ENCODE measurements around the gene ATP6V0C.
"Not testable (repeated sequence)": the region's sequence is repeated elsewhere in the genome, so short reads cannot be mapped to it uniquely, and the experiment has no call there.

ATP6V0C gene

DNA sequence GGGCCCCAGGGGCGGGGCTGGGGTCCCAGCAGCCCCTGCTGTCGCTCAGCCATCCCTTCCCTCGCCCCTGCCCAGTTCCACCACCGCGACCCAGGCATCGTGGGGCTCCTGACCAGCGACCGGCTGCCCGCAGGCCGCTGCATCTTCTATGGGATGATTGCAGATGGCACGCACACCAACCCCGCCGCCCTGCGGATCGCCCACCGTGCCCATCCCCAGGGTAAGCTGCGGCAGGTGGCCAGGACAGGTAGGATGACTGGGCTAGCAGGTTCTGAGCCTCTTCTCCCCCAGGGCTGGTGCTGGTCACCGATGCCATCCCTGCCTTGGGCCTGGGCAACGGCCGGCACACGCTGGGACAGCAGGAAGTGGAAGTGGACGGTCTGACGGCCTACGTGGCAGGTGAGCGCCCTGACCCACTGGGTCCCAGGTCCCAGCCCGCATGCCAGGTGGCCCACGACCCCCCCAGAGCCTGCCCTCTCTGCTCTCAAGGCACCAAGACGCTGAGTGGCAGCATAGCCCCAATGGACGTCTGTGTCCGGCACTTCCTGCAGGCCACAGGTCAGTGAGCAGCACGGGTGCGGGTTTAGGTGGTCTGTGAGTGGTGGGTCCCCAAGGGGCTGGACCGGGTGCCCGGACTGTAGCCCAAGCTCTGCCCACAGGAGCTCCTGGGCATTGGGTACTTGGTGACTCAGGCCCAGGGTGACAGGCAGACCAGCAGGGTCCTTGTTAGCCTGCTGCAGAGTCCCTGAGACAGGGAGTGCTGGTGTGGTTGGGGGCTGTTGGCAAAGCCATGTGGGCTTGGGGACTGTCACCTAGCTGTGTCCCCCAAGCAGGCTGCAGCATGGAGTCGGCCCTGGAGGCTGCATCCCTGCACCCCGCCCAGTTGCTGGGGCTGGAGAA lies 14.7 kb downstream of the ATP6V0C start:
- H3K36me3 ChIP-seq (ENCODE audit: insufficient read depth, low read depth, low read length): peaks cover 41% of the 10 kb centered on the region
- peaks cover 6% of the 10 kb centered on the region; the same call in 1 of the 2 replicates for H3K4me1 ChIP-seq (ENCODE audit: insufficient read depth, low read length)
- no peaks in the 10 kb centered on the region; the same call in 1 of the 2 replicates for H3K27me3 ChIP-seq (ENCODE audit: insufficient read depth, low read length)
- no peaks in the 10 kb centered on the region for H3K9me3 ChIP-seq (ENCODE audit: insufficient read depth, low read depth, low read length)
- H3K9ac ChIP-seq (ENCODE audit: low read depth, low read length): no peak overlapping the region
- H3K27ac ChIP-seq (ENCODE audit: low read length): no peak overlapping the region
- H3K4me3 ChIP-seq (ENCODE audit: low read length): no peak overlapping the region

GRCh38 chr16:2529061-2529931 lies 15.5 kb downstream of the ATP6V0C start:
- Histone ChIP-seq H3K27me3 (ENCODE audit: insufficient read depth, low read length) (no peaks in the 10 kb centered on the region; the same call in 1 of the 2 replicates), H3K27ac (ENCODE audit: low read length) (no peak overlapping the region), H3K9ac (ENCODE audit: low read depth, low read length) (no peak overlapping the region), H3K9me3 (ENCODE audit: insufficient read depth, low read depth, low read length) (no peaks in the 10 kb centered on the region), H3K36me3 (ENCODE audit: insufficient read depth, low read depth, low read length) (peaks cover 32% of the 10 kb centered on the region), H3K4me3 (ENCODE audit: low read length) (no peak overlapping the region), H3K4me1 (ENCODE audit: insufficient read depth, low read length) (peaks cover 6% of the 10 kb centered on the region; the same call in 1 of the 2 replicates)

DNA sequence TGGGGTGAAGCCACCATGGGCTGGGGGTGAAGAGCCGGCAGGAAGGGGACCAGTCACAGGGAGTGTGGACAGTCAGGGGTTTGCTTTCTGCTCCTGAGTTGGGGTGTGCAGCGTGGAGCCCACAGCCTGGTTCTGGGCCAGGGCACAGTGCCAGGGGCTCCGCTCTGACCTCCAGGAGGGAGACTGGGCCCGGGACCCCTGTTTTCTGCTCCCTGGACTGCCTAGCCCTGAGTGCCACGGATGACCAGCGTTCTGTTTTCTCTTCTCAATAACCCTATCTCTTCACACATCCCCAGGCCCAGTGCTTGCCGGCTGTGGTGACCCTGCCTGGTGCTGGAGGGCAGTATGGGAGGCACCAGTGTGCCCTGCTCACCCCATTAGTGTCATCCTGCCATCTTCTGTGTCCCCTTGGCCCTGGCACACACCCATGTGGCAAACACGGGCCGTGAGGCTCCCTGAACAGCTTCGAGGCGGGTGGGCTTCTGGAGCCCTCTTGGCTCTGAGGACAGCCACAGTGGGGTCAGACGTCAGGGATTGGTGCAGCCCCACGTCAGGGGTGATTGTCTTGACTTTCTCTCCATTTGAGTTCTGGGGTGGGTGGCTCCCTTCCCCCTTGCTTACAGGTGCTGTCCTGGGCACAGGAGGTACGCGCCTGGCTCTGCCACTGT lies 16.3 kb downstream of the ATP6V0C start:
- Histone ChIP-seq H3K9me3 (ENCODE audit: insufficient read depth, low read depth, low read length) (no peaks in the 10 kb centered on the region), H3K4me3 (ENCODE audit: low read length) (no peak overlapping the region), H3K4me1 (ENCODE audit: insufficient read depth, low read length) (peaks cover 6% of the 10 kb centered on the region; the same call in 1 of the 2 replicates), H3K27ac (ENCODE audit: low read length) (no peak overlapping the region), H3K36me3 (ENCODE audit: insufficient read depth, low read depth, low read length) (peaks cover 25% of the 10 kb centered on the region), H3K9ac (ENCODE audit: low read depth, low read length) (no peak overlapping the region), H3K27me3 (ENCODE audit: insufficient read depth, low read length) (no peaks in the 10 kb centered on the region; the same call in 1 of the 2 replicates)

- no peak overlapping the region for H3K27ac ChIP-seq (ENCODE audit: low read length)
- peak overlapping the region; percentile 65; the same call in 1 of the 2 replicates for H3K9ac ChIP-seq (ENCODE audit: low read depth, low read length)
- H3K36me3 ChIP-seq (ENCODE audit: insufficient read depth, low read depth, low read length): peaks cover 24% of the 10 kb centered on the region
- peaks cover 6% of the 10 kb centered on the region; the same call in 1 of the 2 replicates for H3K4me1 ChIP-seq (ENCODE audit: insufficient read depth, low read length)
- peak overlapping the region; percentile 64; the same call in 1 of the 2 replicates for H3K4me3 ChIP-seq (ENCODE audit: low read length)
- H3K27me3 ChIP-seq (ENCODE audit: insufficient read depth, low read length): no peaks in the 10 kb centered on the region; the same call in 1 of the 2 replicates
- no peaks in the 10 kb centered on the region for H3K9me3 ChIP-seq (ENCODE audit: insufficient read depth, low read depth, low read length)
Measured at GRCh38 chr16:2530629-2531318, 17.0 kb downstream of the ATP6V0C start.

- Histone ChIP-seq H3K4me3 (ENCODE audit: low read length) (peak within 1 kb of the TSS; percentile 73), H3K9me3 (ENCODE audit: insufficient read depth, low read depth, low read length) (no peaks in the 10 kb centered on the region), H3K27me3 (ENCODE audit: insufficient read depth, low read length) (no peaks in the 10 kb centered on the region; the same call in 1 of the 2 replicates), H3K4me1 (ENCODE audit: insufficient read depth, low read length) (peaks cover 6% of the 10 kb centered on the region; the same call in 1 of the 2 replicates), H3K36me3 (ENCODE audit: insufficient read depth, low read depth, low read length) (peaks cover 18% of the 10 kb centered on the region), H3K9ac (ENCODE audit: low read depth, low read length) (peak within 1 kb of the TSS; percentile 65; the same call in 1 of the 2 replicates), H3K27ac (ENCODE audit: low read length) (no peak within 1 kb of the TSS)
Measured at GRCh38 chr16:2531371-2531695, 17.6 kb downstream of the ATP6V0C start, which contains the start of gene CEMP1. Gene CEMP1, minus strand, starts transcription at chr16:2531408. Its CDS starts 335 bp downstream, at chr16:2531073.

DNA sequence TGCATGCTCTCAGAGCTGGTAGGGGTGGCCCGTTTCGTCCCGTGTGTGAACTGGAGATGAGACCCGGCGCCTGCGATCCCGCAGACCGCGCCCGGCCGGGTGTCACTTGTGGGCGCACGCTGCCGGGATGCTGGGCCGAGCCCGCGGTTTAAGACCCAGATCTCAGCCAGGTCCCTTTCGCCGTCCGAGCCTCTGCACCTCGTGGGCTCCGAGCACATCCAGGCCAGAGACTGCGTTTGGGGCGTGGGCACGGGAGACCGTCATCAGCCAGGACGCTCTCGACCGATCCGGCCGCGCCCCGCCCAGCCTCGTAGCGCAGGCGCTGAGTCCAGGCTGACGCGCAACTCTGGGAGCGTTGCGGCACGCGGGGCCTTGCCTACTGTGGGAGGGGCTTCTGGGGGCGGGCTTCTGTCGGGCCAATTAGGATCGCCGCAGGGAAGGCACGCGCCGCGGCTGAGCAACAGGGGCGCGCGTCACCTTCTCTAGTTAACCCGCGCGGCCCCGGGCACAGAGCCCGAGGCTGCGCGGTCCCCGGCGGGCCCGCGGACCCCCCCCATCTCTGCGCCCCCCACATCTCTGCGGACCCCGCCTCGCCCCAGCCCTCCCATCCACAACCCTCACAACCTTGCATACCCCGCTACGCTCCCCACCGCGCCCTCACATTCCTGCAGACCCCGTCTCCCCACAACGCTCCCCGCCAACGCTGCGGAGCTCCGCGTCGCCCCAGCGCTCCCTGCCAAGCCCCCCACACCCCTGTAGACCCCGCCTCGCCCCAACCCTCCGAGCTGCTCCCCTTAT lies 18.1 kb downstream of the ATP6V0C start:
- peaks cover 6% of the 10 kb centered on the region; the same call in 1 of the 2 replicates for H3K4me1 ChIP-seq (ENCODE audit: insufficient read depth, low read length)
- H3K9me3 ChIP-seq (ENCODE audit: insufficient read depth, low read depth, low read length): no peaks in the 10 kb centered on the region
- H3K36me3 ChIP-seq (ENCODE audit: insufficient read depth, low read depth, low read length): peaks cover 17% of the 10 kb centered on the region; the same call in 1 of the 2 replicates
- H3K27me3 ChIP-seq (ENCODE audit: insufficient read depth, low read length): no peaks in the 10 kb centered on the region; the same call in 1 of the 2 replicates
- H3K4me3 ChIP-seq (ENCODE audit: low read length): peak overlapping the region; percentile 73
- peak overlapping the region; percentile 65; the same call in 1 of the 2 replicates for H3K9ac ChIP-seq (ENCODE audit: low read depth, low read length)
- no peak overlapping the region for H3K27ac ChIP-seq (ENCODE audit: low read length)

- Histone ChIP-seq H3K9me3 (ENCODE audit: insufficient read depth, low read depth, low read length) (no peaks in the 10 kb centered on the region), H3K36me3 (ENCODE audit: insufficient read depth, low read depth, low read length) (peaks cover 17% of the 10 kb centered on the region; the same call in 1 of the 2 replicates), H3K4me1 (ENCODE audit: insufficient read depth, low read length) (peaks cover 6% of the 10 kb centered on the region; the same call in 1 of the 2 replicates), H3K27me3 (ENCODE audit: insufficient read depth, low read length) (no peaks in the 10 kb centered on the region; the same call in 1 of the 2 replicates), H3K27ac (ENCODE audit: low read length) (no peak overlapping the region), H3K9ac (ENCODE audit: low read depth, low read length) (peak overlapping the region; percentile 62; the same call in 1 of the 2 replicates), H3K4me3 (ENCODE audit: low read length) (peak overlapping the region; percentile 73)
Measured at GRCh38 chr16:2532494-2533141, 18.9 kb downstream of the ATP6V0C start.

GRCh38 chr16:2533142-2533755 lies 19.5 kb downstream of the ATP6V0C start:
- not testable (repeated sequence) for H3K4me1 ChIP-seq (ENCODE audit: insufficient read depth, low read length); H3K27me3 ChIP-seq (ENCODE audit: insufficient read depth, low read length); H3K9me3 ChIP-seq (ENCODE audit: insufficient read depth, low read depth, low read length); H3K9ac ChIP-seq (ENCODE audit: low read depth, low read length); H3K27ac ChIP-seq (ENCODE audit: low read length)
- Histone ChIP-seq H3K4me3 (ENCODE audit: low read length) (peak overlapping the region; percentile 73), H3K36me3 (ENCODE audit: insufficient read depth, low read depth, low read length) (peaks cover 15% of the 10 kb centered on the region; the same call in 1 of the 2 replicates)

DNA sequence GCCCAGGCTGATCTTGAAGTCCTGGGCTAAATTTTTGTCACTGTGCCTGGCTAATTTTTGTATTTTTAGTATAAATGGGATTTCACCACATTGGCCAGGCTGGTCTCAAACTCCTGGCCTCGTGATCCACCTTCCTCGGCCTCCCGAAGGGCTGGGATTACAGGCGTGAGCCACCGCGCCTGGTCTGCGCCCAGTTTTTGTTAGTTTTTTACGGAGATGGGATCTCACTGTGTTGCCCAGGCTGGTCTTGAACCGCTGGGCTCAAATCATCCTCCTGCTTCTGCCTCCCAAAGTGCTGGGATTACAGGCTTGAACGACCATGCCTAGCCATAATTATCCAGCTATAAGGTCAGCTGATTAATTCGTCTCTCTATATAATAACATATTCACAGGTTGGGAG lies 20.2 kb downstream of the ATP6V0C start:
- H3K9me3 ChIP-seq (ENCODE audit: insufficient read depth, low read depth, low read length): no peaks in the 10 kb centered on the region
- no peak overlapping the region for H3K27ac ChIP-seq (ENCODE audit: low read length)
- H3K4me1 ChIP-seq (ENCODE audit: insufficient read depth, low read length): peaks cover 6% of the 10 kb centered on the region; the same call in 1 of the 2 replicates
- no peak overlapping the region for H3K9ac ChIP-seq (ENCODE audit: low read depth, low read length)
- no peak overlapping the region for H3K4me3 ChIP-seq (ENCODE audit: low read length)
- peaks cover 9% of the 10 kb centered on the region; the same call in 1 of the 2 replicates for H3K36me3 ChIP-seq (ENCODE audit: insufficient read depth, low read depth, low read length)
- no peaks in the 10 kb centered on the region; the same call in 1 of the 2 replicates for H3K27me3 ChIP-seq (ENCODE audit: insufficient read depth, low read length)

Measured in iPS-20b (cell line).